ENCODE measurements around the gene UGT1A5.

The UGT1A5 gene

GRCh38 chr2:233813236-233814055 is 100.7 kb downstream of the UGT1A5 start:
- no peaks in the 10 kb centered on the region for H3K36me3 ChIP-seq (ENCODE audit: control insufficient read depth in 2 of 2, insufficient read depth in 1 of 2, low read length in 2 of 2)
- TF ChIP-seq ZNF169 (tag by site-specific recombination; IDR thresholded peaks at IDR 0.05), result no peak
- no peak for TF ChIP-seq ZNF2 (tag by site-specific recombination; IDR thresholded peaks at IDR 0.05)
- TF ChIP-seq ZNF140 (tag by site-specific recombination; IDR thresholded peaks at IDR 0.05), result no peak
- ChIA-PET CTCF (no interaction called here), POLR2A (no interaction called here)
- no peak overlapping the region for H3K4me3 ChIP-seq (ENCODE audit: low read depth, low read length)
- H3K27ac ChIP-seq (ENCODE audit: extremely low read depth, low read depth, low read length), result no peak overlapping the region
- H3K4me1 ChIP-seq (ENCODE audit: control insufficient read depth, insufficient read depth, low read length), result peaks cover 5% of the 10 kb centered on the region; the same call in 1 of the 2 replicates
- H3K9me3 ChIP-seq (ENCODE audit: control insufficient read depth, insufficient read depth, low read depth, low read length), result no peaks in the 10 kb centered on the region

- Histone ChIP-seq H3K4me3 (ENCODE audit: low read depth, low read length) (no peak overlapping the region), H3K27ac (ENCODE audit: extremely low read depth, low read depth, low read length) (no peak overlapping the region), H3K9me3 (ENCODE audit: control insufficient read depth, insufficient read depth, low read depth, low read length) (no peaks in the 10 kb centered on the region), H3K36me3 (ENCODE audit: control insufficient read depth in 2 of 2, insufficient read depth in 1 of 2, low read length in 2 of 2) (no peaks in the 10 kb centered on the region), H3K4me1 (ENCODE audit: control insufficient read depth, insufficient read depth, low read length) (peaks cover 5% of the 10 kb centered on the region; the same call in 1 of the 2 replicates)
- no peak for TF ChIP-seq ZNF311 (tag by site-specific recombination; IDR thresholded peaks at IDR 0.05; ENCODE audit: borderline replicate concordance)
- no peak for TF ChIP-seq TRIM28 (IDR thresholded peaks at IDR 0.05; ENCODE audit: borderline replicate concordance, low read length)
- no peak for TF ChIP-seq MYNN (tag by site-specific recombination; IDR thresholded peaks at IDR 0.05; ENCODE audit: borderline replicate concordance)
- CTCF ChIA-PET, result no interaction called here
- POLR2A ChIA-PET, result no interaction called here
Measured at GRCh38 chr2:233814056-233814835, 101.5 kb downstream of the UGT1A5 start.

- ChIA-PET CTCF (no interaction called here), POLR2A (no interaction called here)
- no peak overlapping the region for H3K27ac ChIP-seq (ENCODE audit: extremely low read depth, low read depth, low read length)
- H3K4me3 ChIP-seq (ENCODE audit: low read depth, low read length), result no peak overlapping the region
- H3K36me3 ChIP-seq (ENCODE audit: control insufficient read depth in 2 of 2, insufficient read depth in 1 of 2, low read length in 2 of 2), result no peaks in the 10 kb centered on the region
- H3K9me3 ChIP-seq (ENCODE audit: control insufficient read depth, insufficient read depth, low read depth, low read length), result no peaks in the 10 kb centered on the region
- no peak for TF ChIP-seq HOXC10 (CRISPR knock-in tag; IDR thresholded peaks at IDR 0.05)
- H3K4me1 ChIP-seq (ENCODE audit: control insufficient read depth, insufficient read depth, low read length), result peaks cover 5% of the 10 kb centered on the region; the same call in 1 of the 2 replicates
Measured at GRCh38 chr2:233815861-233816260, 103.2 kb downstream of the UGT1A5 start.

GRCh38 chr2:233816334-233816733 is 103.6 kb downstream of the UGT1A5 start:
- peak; percentile 42; the same call in 1 of the 2 replicates for TF ChIP-seq ZFHX2 (tag by site-specific recombination; conservative IDR thresholded peaks at IDR 0.05)
- TF ChIP-seq EGR2 (tag by site-specific recombination; IDR thresholded peaks at IDR 0.05; ENCODE audit: low read depth), result 0 out of 2 replicates have a peak, but pooled peaks have one; percentile 7
- no peak for TF ChIP-seq HIC1 (tag by site-specific recombination; IDR thresholded peaks at IDR 0.05)
- peak; percentile 17 for TF ChIP-seq SETDB1 (IDR thresholded peaks at IDR 0.05; ENCODE audit: insufficient read length, low read length)
- ChIA-PET CTCF (no interaction called here), POLR2A (no interaction called here)
- Histone ChIP-seq H3K27ac (ENCODE audit: extremely low read depth, low read depth, low read length) (no peak overlapping the region), H3K9me3 (ENCODE audit: control insufficient read depth, insufficient read depth, low read depth, low read length) (no peaks in the 10 kb centered on the region), H3K36me3 (ENCODE audit: control insufficient read depth in 2 of 2, insufficient read depth in 1 of 2, low read length in 2 of 2) (no peaks in the 10 kb centered on the region), H3K4me3 (ENCODE audit: low read depth, low read length) (no peak overlapping the region), H3K4me1 (ENCODE audit: control insufficient read depth, insufficient read depth, low read length) (peaks cover 5% of the 10 kb centered on the region; the same call in 1 of the 2 replicates)

Measured in HEK293 (cell line).